ENCODE measurements around the gene CACNA1G.

CACNA1G gene

GRCh38 chr17:50560185-50560824, at the start of gene CACNA1G:
Gene CACNA1G, plus strand, starts transcription at chr17:50560715. Its CDS starts 745 bp downstream, at chr17:50561460.
- peak; percentile 46 for DNase-seq (ENCODE audit: low read depth, low spot score)

GRCh38 chr17:50511058-50511457, 49.5 kb upstream of the CACNA1G start:
- no peak for DNase-seq (ENCODE audit: low read depth, low spot score)

- DNase-seq (ENCODE audit: low read depth, low spot score) = no peak
Measured at GRCh38 chr17:50513495-50513894, 47.0 kb upstream of the CACNA1G start.

GRCh38 chr17:50514388-50514787, 46.1 kb upstream of the CACNA1G start:
- no peak for DNase-seq (ENCODE audit: low read depth, low spot score)

GRCh38 chr17:50514936-50515702, 45.4 kb upstream of the CACNA1G start:
- DNase-seq (ENCODE audit: low read depth, low spot score) = peak; percentile 55

- no peak for DNase-seq (ENCODE audit: low read depth, low spot score)
Measured at GRCh38 chr17:50517011-50517410, 43.5 kb upstream of the CACNA1G start.

GRCh38 chr17:50517504-50518383, 42.8 kb upstream of the CACNA1G start:
- DNase-seq (ENCODE audit: low read depth, low spot score) = no peak

- DNase-seq (ENCODE audit: low read depth, low spot score) = peak; percentile 36
Measured at GRCh38 chr17:50518384-50519023, 42.0 kb upstream of the CACNA1G start.

GRCh38 chr17:50519141-50519834, 41.2 kb upstream of the CACNA1G start:
- no peak for DNase-seq (ENCODE audit: low read depth, low spot score)

GRCh38 chr17:50520483-50520882, 40.0 kb upstream of the CACNA1G start:
- no peak for DNase-seq (ENCODE audit: low read depth, low spot score)

GRCh38 chr17:50521514-50521913, 39.0 kb upstream of the CACNA1G start:
- DNase-seq (ENCODE audit: low read depth, low spot score) = no peak

GRCh38 chr17:50522766-50523165, 37.7 kb upstream of the CACNA1G start:
- DNase-seq (ENCODE audit: low read depth, low spot score) = no peak

GRCh38 chr17:50523208-50523607, 37.3 kb upstream of the CACNA1G start:
- no peak for DNase-seq (ENCODE audit: low read depth, low spot score)

GRCh38 chr17:50524838-50525237, 35.7 kb upstream of the CACNA1G start:
- no peak for DNase-seq (ENCODE audit: low read depth, low spot score)

GRCh38 chr17:50527155-50527762, 33.3 kb upstream of the CACNA1G start:
- no peak for DNase-seq (ENCODE audit: low read depth, low spot score)

GRCh38 chr17:50527949-50528474, 32.5 kb upstream of the CACNA1G start:
- DNase-seq (ENCODE audit: low read depth, low spot score) = no peak

GRCh38 chr17:50529849-50530248, 30.7 kb upstream of the CACNA1G start:
- DNase-seq (ENCODE audit: low read depth, low spot score) = no peak

GRCh38 chr17:50531428-50532025, 29.0 kb upstream of the CACNA1G start:
- DNase-seq (ENCODE audit: low read depth, low spot score) = no peak

- no peak for DNase-seq (ENCODE audit: low read depth, low spot score)
Measured at GRCh38 chr17:50532452-50533024, 28.0 kb upstream of the CACNA1G start, which contains the start of gene EPN3. Gene EPN3, plus strand, starts transcription at chr17:50532735. Its CDS starts 3,822 bp downstream, at chr17:50536557.
